H1 (cell line): Measurements from ENCODE around the gene TMEM269. TPM values are rescaled to one million over a fixed set of nuclear protein-coding genes. Genes with fewer than 3 reads are reported as not detected.

ENCODE experiments used
- CTCF ChIA-PET: fragments of 300-600 bp; sonication (Branson Sonifier 250); formaldehyde crosslinking; loops from one replicate; lab custom pipeline; 2021; ENCODE audit not compliant: partially characterized antibody; lab: Charles Lee
- POLR2A ChIA-PET: fragments of 300-600 bp; sonication (Branson Sonifier 250); formaldehyde crosslinking; loops from one replicate; lab custom pipeline; 2021; ENCODE audit warnings: inconsistent platforms; ENCODE audit not compliant: partially characterized antibody; lab: Charles Lee
- DNase-seq, 2 experiments: peaks; one replicate each; pipeline versions ENCODE4 v3.0.0 to v3.0.0-alpha.2; 2010 to 2022; ENCODE audit warnings: low spot score in 2 of 2, low read depth in 1 of 2, mixed read lengths in 1 of 2
- FAIRE-seq: peaks from 2 replicates; lab custom pipeline; 2011; peaks lifted over from hg19 to GRCh38; lab: Jason Lieb, UNC
- H2AFZ ChIP-seq: 2 replicates; pipeline ENCODE4 v1.8.1; 2012; ENCODE audit warnings: low read length, inconsistent platforms
- H2AK5ac ChIP-seq: 2 replicates; pipeline ENCODE4 v1.6.1; 2013; ENCODE audit warnings: low read depth, low read length
- H2BK120ac ChIP-seq: replicated peaks from 2 replicates; pipeline ENCODE3; 2013; ENCODE audit warnings: low read depth, low read length, inconsistent platforms
- H2BK12ac ChIP-seq: 2 replicates; pipeline ENCODE4 v1.6.1; 2013; ENCODE audit warnings: low read depth, low read length
- H2BK15ac ChIP-seq: 2 replicates; pipeline ENCODE4 v1.6.1; 2013; ENCODE audit warnings: low read length
- H2BK20ac ChIP-seq: 2 replicates; pipeline ENCODE4 v1.6.1; 2013; ENCODE audit warnings: low read length
- H2BK5ac ChIP-seq: 2 replicates; pipeline ENCODE4 v1.6.1; 2013; ENCODE audit warnings: low read depth, low read length
- H3K14ac ChIP-seq: 2 replicates; pipeline ENCODE4 v1.6.1; 2013; ENCODE audit warnings: inconsistent platforms; ENCODE audit not compliant: insufficient read length
- H3K18ac ChIP-seq: 2 replicates; pipeline ENCODE4 v1.6.1; 2013; ENCODE audit warnings: low read length; ENCODE audit errors: extremely low read depth
- H3K23ac ChIP-seq: 2 replicates; pipeline ENCODE4 v1.6.1; 2013; ENCODE audit warnings: inconsistent platforms; ENCODE audit not compliant: insufficient read length
- H3K23me2 ChIP-seq: 2 replicates; pipeline ENCODE4 v1.6.1; 2013; ENCODE audit warnings: low read depth, low read length
- H3K27ac ChIP-seq: 2 replicates; pipeline ENCODE4 v1.6.1; 2011; ENCODE audit warnings: low read depth, low read length, inconsistent platforms
- H3K27me3 ChIP-seq, 4 experiments: replicated peaks in 1 of 4; 1 replicate in 1 of 4; 2 replicates in 3 of 4; pipeline versions ENCODE4 v1.6.1 to v1.8.1; 2011 to 2013; ENCODE audit warnings: low read length in 3 of 4, mild to moderate bottlenecking in 3 of 4, inconsistent platforms in 2 of 4, mixed read lengths in 2 of 4, moderate library complexity in 1 of 4; ENCODE audit not compliant: control insufficient read depth in 3 of 4, insufficient read depth in 3 of 4; ENCODE audit errors: extremely low read depth in 1 of 4
- H3K36me3 ChIP-seq, 4 experiments: 2 replicates each; pipeline versions ENCODE4 v1.6.1 to v1.8.1; 2011 to 2013; ENCODE audit warnings: mild to moderate bottlenecking in 4 of 4, low read length in 3 of 4, moderate library complexity in 2 of 4, control low read depth in 1 of 4, inconsistent platforms in 1 of 4; ENCODE audit not compliant: insufficient read depth in 4 of 4, control insufficient read depth in 2 of 4
- H3K4ac ChIP-seq: replicated peaks from 2 replicates; pipeline ENCODE3; 2013; ENCODE audit warnings: low read length, low read depth, mixed read lengths, inconsistent platforms; ENCODE audit not compliant: insufficient read length
- H3K4me1 ChIP-seq, 4 experiments: replicated peaks in 1 of 4; 1 replicate in 1 of 4; 2 replicates in 3 of 4; pipeline versions ENCODE4 v1.6.1 to v1.8.1; 2011 to 2013; ENCODE audit warnings: low read length in 3 of 4, inconsistent platforms in 2 of 4, mixed read lengths in 1 of 4; ENCODE audit not compliant: insufficient read depth in 4 of 4, control insufficient read depth in 3 of 4
- H3K4me2 ChIP-seq, 2 experiments: 2 replicates each; pipeline versions ENCODE4 v1.6.1 to v1.8.1; 2011 to 2013; ENCODE audit warnings: low read depth in 2 of 2, low read length in 2 of 2, control low read depth in 1 of 2, inconsistent platforms in 1 of 2, mild to moderate bottlenecking in 1 of 2; ENCODE audit not compliant: insufficient read depth in 1 of 2
- H3K4me3 ChIP-seq, 4 experiments: fragments of 200-600, 300-600 bp in 1 of 4; sonication (generic), shearing (Covaris generic), sonication (Bioruptor Twin) in 1 of 4; 2 replicates each; pipeline versions ENCODE4 v1.5.1 to v1.8.1; 2011 to 2016; ENCODE audit warnings: low read length in 4 of 4, low read depth in 3 of 4, control low read depth in 2 of 4, inconsistent platforms in 2 of 4, mild to moderate bottlenecking in 2 of 4, mixed read lengths in 1 of 4, moderate library complexity in 1 of 4; ENCODE audit not compliant: insufficient read depth in 2 of 4; ENCODE audit errors: extremely low read depth in 1 of 4
- H3K56ac ChIP-seq: replicated peaks from 2 replicates; pipeline ENCODE3; 2013; ENCODE audit warnings: low read depth, mild to moderate bottlenecking, mixed read lengths, low read length, inconsistent platforms; ENCODE audit not compliant: insufficient read length
- H3K79me1 ChIP-seq: 2 replicates; pipeline ENCODE4 v1.6.1; 2013; ENCODE audit warnings: low read depth, low read length, control low read depth
- H3K79me2 ChIP-seq, 2 experiments: 2 replicates each; pipeline versions ENCODE4 v1.6.1 to v1.8.1; 2012 to 2013; ENCODE audit warnings: low read length in 2 of 2, mild to moderate bottlenecking in 2 of 2, inconsistent platforms in 1 of 2; ENCODE audit not compliant: insufficient read depth in 2 of 2, control insufficient read depth in 1 of 2
- H3K9ac ChIP-seq, 4 experiments: replicated peaks in 1 of 4; 1 replicate in 1 of 4; 2 replicates in 3 of 4; pipeline versions ENCODE4 v1.6.1 to v1.8.1; 2011 to 2013; ENCODE audit warnings: low read depth in 3 of 4, low read length in 3 of 4, control low read depth in 2 of 4, mild to moderate bottlenecking in 2 of 4, moderate library complexity in 2 of 4, inconsistent platforms in 1 of 4; ENCODE audit errors: extremely low read depth in 1 of 4
- H3K9me3 ChIP-seq, 2 experiments: 2 replicates each; pipeline versions ENCODE4 v1.6.1 to v1.8.1; 2012 to 2013; ENCODE audit warnings: mild to moderate bottlenecking in 2 of 2, moderate library complexity in 2 of 2, control low read depth in 1 of 2, inconsistent platforms in 1 of 2, low read depth in 1 of 2, low read length in 1 of 2, mixed read lengths in 1 of 2; ENCODE audit not compliant: insufficient read depth in 2 of 2
- H4K20me1 ChIP-seq, 2 experiments: replicated peaks in 1 of 2; 2 replicates each; pipeline versions ENCODE3 to v1.8.1; 2011 to 2013; ENCODE audit warnings: inconsistent platforms in 2 of 2, low read length in 2 of 2, mild to moderate bottlenecking in 1 of 2; ENCODE audit not compliant: insufficient read depth in 2 of 2, control insufficient read depth in 1 of 2
- H4K5ac ChIP-seq: 2 replicates; pipeline ENCODE4 v1.6.1; 2013; ENCODE audit warnings: low read length, low read depth, mixed read lengths, inconsistent platforms; ENCODE audit not compliant: insufficient read length
- H4K8ac ChIP-seq: 2 replicates; pipeline ENCODE4 v1.8.0; 2013; ENCODE audit warnings: mild to moderate bottlenecking, moderate library complexity, low read length, inconsistent platforms; ENCODE audit not compliant: insufficient read depth; ENCODE audit errors: extremely low read depth
- H4K91ac ChIP-seq: replicated peaks from 2 replicates; pipeline ENCODE3; 2013; ENCODE audit warnings: low read length, mixed read lengths, inconsistent platforms; ENCODE audit not compliant: insufficient read length
- CEBPB ChIP-seq: IDR thresholded peaks from 2 replicates; pipeline ENCODE4 v1.6.1; 2012; ENCODE audit warnings: low read depth, low read length
- CHD2 ChIP-seq: IDR thresholded peaks from 2 replicates; pipeline ENCODE4 v1.6.1; 2012; ENCODE audit warnings: low read length, improper control_type of control experiment
- GTF2F1 ChIP-seq: IDR thresholded peaks from 2 replicates; pipeline ENCODE4 v1.6.1; 2012; ENCODE audit warnings: low read depth, low read length, improper control_type of control experiment, borderline replicate concordance
- HDAC2 ChIP-seq, 2 experiments: fragments of 300-600 bp in 1 of 2; sonication (generic) in 1 of 2; IDR thresholded peaks; 2 replicates each; pipeline ENCODE4 v1.6.1; 2011 to 2012; ENCODE audit warnings: low read depth in 2 of 2, low read length in 2 of 2, mild to moderate bottlenecking in 2 of 2, moderate library complexity in 2 of 2, borderline replicate concordance in 1 of 2, inconsistent platforms in 1 of 2
- MAFK ChIP-seq: IDR thresholded peaks from 2 replicates; pipeline ENCODE4 v1.6.1; 2012; ENCODE audit warnings: low read depth, mild to moderate bottlenecking, improper control_type of control experiment, low read length
- MAX ChIP-seq: IDR thresholded peaks from 2 replicates; pipeline ENCODE4 v1.6.1; 2012; ENCODE audit warnings: inconsistent platforms
- POU5F1 ChIP-seq: IDR thresholded peaks from 2 replicates; pipeline ENCODE4 v1.6.1; 2011; ENCODE audit warnings: low read depth, mild to moderate bottlenecking, low read length, moderate library complexity
- RFX5 ChIP-seq: IDR thresholded peaks from 2 replicates; pipeline ENCODE4 v1.6.1; 2011; ENCODE audit warnings: low read depth, low read length, improper control_type of control experiment, borderline replicate concordance
- TAF7 ChIP-seq: optimal IDR thresholded peaks from 2 replicates; pipeline ENCODE3; 2011; ENCODE audit warnings: low read depth, mild to moderate bottlenecking, inconsistent platforms, low read length, moderate library complexity, borderline replicate concordance
- TEAD4 ChIP-seq: IDR thresholded peaks from 2 replicates; pipeline ENCODE4 v1.6.1; 2012; ENCODE audit warnings: low read depth, low read length, inconsistent platforms, mixed read lengths
- WGBS, 2 experiments: shearing (Covaris generic) in 1 of 2; methylation state at CpG; one replicate each; pipeline versions ENCODE4 v1.1.6 to v1.1.7; 2013 to 2015; ENCODE audit warnings: low lambda C conversion rate in 2 of 2, mixed read lengths in 2 of 2, inconsistent platforms in 1 of 2, low coverage in 1 of 2, missing lambda C conversion rate in 1 of 2; ENCODE audit not compliant: insufficient replicate concordance in 2 of 2, insufficient coverage in 1 of 2, insufficient read length in 1 of 2; ENCODE audit errors: extremely low coverage in 1 of 2, missing lambda C conversion rate in 1 of 2; 5-methylcytosine and 5-hydroxymethylcytosine counted together
- polyA plus RNA-seq, 7 experiments: library from polyadenylated mRNA; depleted of rRNA in 3 of 7; stranded (reverse) in 5 of 7; unstranded in 2 of 7; fragments of >200 nt in 5 of 7; fragments of 200-250 nt in 2 of 7; gene quantifications; 1 replicate in 5 of 7; 2 replicates in 1 of 7; 4 replicates in 1 of 7; pipeline versions ENCODE4 v1.2.1 to v1.2.3, GENCODE V29; 2011 to 2013; ENCODE audit warnings: missing spikeins in 2 of 7, mixed read lengths in 2 of 7
- total RNA-seq: library from RNA; stranded (reverse); fragmentation: NEBNext Ultra II Directional; extraction: Animal tissue kit (Norgen Biotek cat#: 25700); gene quantifications from 2 replicates; pipeline ENCODE4 v1.2.1, GENCODE V29; 2021

TMEM269 gene
- total and polyA plus RNA-seq, 2 of the 8 experiments (the other 6 are each of a cell fraction or from before 2014, with no cell fraction given) = 0.14 to 0.35 TPM

- H2AFZ ChIP-seq = no peak overlapping the region
- H2BK5ac ChIP-seq = no peak overlapping the region
- H3K79me1 ChIP-seq = peaks cover 10% of the 10 kb centered on the region
- peaks cover 10 to 37% (median 24%) of the 10 kb centered on the region in 4 experiments; a peak in 6 of 8 replicates for H3K36me3 ChIP-seq
- H3K18ac ChIP-seq = no peak overlapping the region
- peak overlapping the region; percentile 88 to 100 for H3K4me2 ChIP-seq
- H3K9me3 ChIP-seq = peaks cover 0 to 8% of the 10 kb centered on the region in 2 experiments; a peak in 2 of 4 replicates
- no peak overlapping the region for H3K56ac ChIP-seq
- H2BK12ac ChIP-seq = no peak overlapping the region
- POLR2A ChIA-PET = interaction anchor here (0.6 to 3.6 kb wide), 10 partner anchors 8 to 165 kb away, joined by 3 to 21 read pairs (median 8); partner anchors contain the start of gene P3H1
- CTCF ChIA-PET = interaction anchor here (1.0 to 5.0 kb wide), 9 partner anchors 13 to 226 kb away, joined by 3 to 30 read pairs (median 4); partner anchors contain the start of gene ERMAP
- whole genome bisulfite sequencing, 2 experiments = 70% methylated on average over 6 of the region's 6 CpGs; no CpG with 5 or more reads in 1 of the 2 experiments
- H3K4me3 ChIP-seq = peak overlapping the region in 2 of 4 experiments; percentile 81 to 82; a peak in 3 of 8 replicates
- TF ChIP-seq MAX (no peak), TEAD4 (no peak), HDAC2 (IDR thresholded peaks at IDR 0.05; ENCODE audit: borderline replicate concordance in 1 of 2, low read depth in 2 of 2, low read length in 2 of 2) (no peak), RFX5 (no peak), POU5F1 (no peak), GTF2F1 (no peak), MAFK (no peak), TAF7 (no peak), CEBPB (no peak), CHD2 (no peak)
- TF ChIP-seq, all 59 proteins: peak for 0
- peak overlapping the region in 1 of 4 experiments; percentile 32; a peak in 1 of 7 replicates for H3K9ac ChIP-seq
- no peak overlapping the region for H2BK20ac ChIP-seq
- no peak overlapping the region for H2BK120ac ChIP-seq
- H2AK5ac ChIP-seq = no peak overlapping the region
- no peak for FAIRE-seq
- no peak overlapping the region for H4K8ac ChIP-seq
- H4K5ac ChIP-seq = no peak overlapping the region
- H3K27me3 ChIP-seq = no peaks in the 10 kb centered on the region
- H4K91ac ChIP-seq = no peak overlapping the region
- DNase-seq = peak in 1 of 2 experiments; percentile 37
- no peak overlapping the region for H2BK15ac ChIP-seq
- peaks cover 11 to 22% of the 10 kb centered on the region in 2 experiments; a peak in 3 of 4 replicates for H3K79me2 ChIP-seq
- no peak overlapping the region for H3K27ac ChIP-seq
- H3K14ac ChIP-seq = no peak overlapping the region
- H3K23me2 ChIP-seq = peaks cover 12% of the 10 kb centered on the region
- peaks cover 2 to 9% (median 5%) of the 10 kb centered on the region in 4 experiments; a peak in 6 of 7 replicates for H3K4me1 ChIP-seq
- H4K20me1 ChIP-seq = peaks cover 0 to 9% of the 10 kb centered on the region in 2 experiments
- no peak overlapping the region for H3K4ac ChIP-seq
- H3K23ac ChIP-seq = no peak overlapping the region
Measured at GRCh38 chr1:42847721-42848460, 63.1 kb downstream of the TMEM269 start.
